ENCODE results near the gene PPP1R2.
"Not testable (repeated sequence)": the region's sequence is repeated elsewhere in the genome, so short reads cannot be mapped to it uniquely, and the experiment has no call there.

PPP1R2 gene

DNA sequence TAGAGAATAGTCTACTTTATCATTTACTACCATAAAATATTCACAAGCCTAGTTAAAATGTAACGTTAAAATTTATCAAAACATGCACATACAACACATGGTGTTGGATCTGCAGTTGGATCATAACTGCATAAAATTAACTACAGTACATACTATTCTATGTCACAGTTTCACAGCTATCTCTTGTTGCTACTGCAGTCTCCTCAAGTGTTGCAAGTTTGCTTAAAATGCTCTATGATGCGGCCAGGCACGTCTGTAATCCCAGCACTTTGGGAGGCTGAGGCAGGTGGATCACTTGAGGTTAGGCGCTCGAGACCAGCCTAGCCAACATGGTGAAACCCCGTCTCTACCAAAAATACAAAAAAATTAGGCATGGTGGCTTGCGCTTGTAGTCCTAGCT lies 10.3 kb downstream of the PPP1R2 start:
- DNase-seq = no peak

DNA sequence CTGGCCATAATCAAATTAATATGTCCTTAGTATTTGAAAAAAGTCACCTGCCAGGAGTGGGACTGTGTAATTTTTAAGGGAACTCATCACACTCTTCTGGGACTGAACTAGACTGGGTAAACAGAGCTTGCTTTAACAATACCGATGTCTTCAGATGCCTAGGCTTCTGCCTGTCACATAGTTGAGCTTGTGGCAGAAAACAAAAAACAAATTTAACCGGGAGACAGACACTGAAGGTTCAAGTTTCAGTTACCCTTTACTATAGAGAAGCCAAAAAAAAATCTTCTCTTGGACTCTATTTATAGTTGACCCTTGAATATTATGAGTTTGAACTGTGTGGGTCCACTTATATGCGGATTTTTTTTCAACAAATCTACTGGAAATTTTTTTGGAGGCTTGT lies 10.8 kb downstream of the PPP1R2 start:
- DNase-seq = no peak

GRCh38 chr3:195531683-195532082 lies 11.4 kb downstream of the PPP1R2 start:
- no peak for DNase-seq

- DNase-seq = no peak
Measured at GRCh38 chr3:195526492-195526891, 16.6 kb downstream of the PPP1R2 start.

- no peak for DNase-seq
Measured at GRCh38 chr3:195524171-195524896, 18.8 kb downstream of the PPP1R2 start.

DNA sequence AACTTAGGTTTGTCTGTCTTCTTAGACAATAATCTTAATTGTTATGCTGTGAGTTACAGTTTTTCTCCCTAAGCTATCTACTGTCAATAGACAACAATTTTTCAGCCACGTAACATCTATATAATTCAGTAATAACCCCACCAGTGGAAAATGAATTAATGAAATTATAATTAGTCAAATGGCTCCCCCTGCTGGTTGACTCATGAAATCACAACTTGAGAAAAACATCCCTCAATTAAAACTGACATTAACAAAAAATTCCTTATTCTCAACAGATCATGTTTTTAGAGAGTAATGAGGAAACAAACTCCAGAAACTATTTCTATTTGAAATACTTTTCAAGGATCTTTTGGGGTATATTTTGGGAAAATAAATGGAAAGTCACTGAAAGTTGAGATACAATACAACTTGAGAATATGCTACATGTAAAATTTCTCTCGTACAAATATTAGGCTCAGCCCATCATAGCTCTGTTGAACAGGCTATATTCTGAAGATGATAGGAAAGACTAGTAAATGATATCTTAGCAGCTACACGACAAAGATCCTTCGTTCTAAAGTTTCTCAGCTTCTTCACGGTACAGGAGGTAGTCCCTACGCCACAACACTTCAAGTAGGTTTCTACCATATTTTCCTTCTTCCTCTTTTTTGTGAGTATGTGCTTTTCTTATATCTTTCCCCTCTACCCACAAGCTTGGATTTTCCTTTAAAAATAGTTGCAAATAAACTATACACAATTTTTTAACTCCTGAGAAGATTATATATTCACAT lies 20.7 kb downstream of the PPP1R2 start:
- DNase-seq = no peak

- no peak for DNase-seq
Measured at GRCh38 chr3:195517030-195517429, 26.1 kb downstream of the PPP1R2 start.

GRCh38 chr3:195514610-195515235 lies 28.4 kb downstream of the PPP1R2 start:
- DNase-seq = not testable (repeated sequence)

- DNase-seq = no peak
Measured at GRCh38 chr3:195512798-195513345, 30.3 kb downstream of the PPP1R2 start.

DNA sequence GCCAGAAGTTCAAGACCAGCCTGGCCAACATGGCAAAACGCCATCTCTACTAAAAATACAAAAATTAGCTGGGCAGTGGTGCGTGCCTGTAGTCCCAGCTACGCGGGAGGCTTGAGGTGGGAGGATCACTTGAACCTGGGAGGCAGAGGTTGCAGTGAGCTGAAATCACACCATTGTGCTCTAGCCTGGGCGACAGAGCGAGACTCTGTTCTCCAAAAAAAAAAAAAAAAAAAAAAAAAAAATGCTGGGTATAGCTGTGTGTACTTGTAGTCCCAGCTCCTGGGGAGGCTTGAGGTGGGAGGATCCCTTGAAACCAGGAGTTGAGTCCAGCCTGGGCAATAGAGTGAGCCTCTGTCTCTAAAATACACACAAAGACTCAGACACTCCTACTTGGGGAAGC lies 32.0 kb downstream of the PPP1R2 start:
- DNase-seq = no peak

GRCh38 chr3:195508185-195508584 lies 34.9 kb downstream of the PPP1R2 start:
- no peak for DNase-seq

- no peak for DNase-seq
Measured at GRCh38 chr3:195475614-195476013, 67.5 kb downstream of the PPP1R2 start.

DNA sequence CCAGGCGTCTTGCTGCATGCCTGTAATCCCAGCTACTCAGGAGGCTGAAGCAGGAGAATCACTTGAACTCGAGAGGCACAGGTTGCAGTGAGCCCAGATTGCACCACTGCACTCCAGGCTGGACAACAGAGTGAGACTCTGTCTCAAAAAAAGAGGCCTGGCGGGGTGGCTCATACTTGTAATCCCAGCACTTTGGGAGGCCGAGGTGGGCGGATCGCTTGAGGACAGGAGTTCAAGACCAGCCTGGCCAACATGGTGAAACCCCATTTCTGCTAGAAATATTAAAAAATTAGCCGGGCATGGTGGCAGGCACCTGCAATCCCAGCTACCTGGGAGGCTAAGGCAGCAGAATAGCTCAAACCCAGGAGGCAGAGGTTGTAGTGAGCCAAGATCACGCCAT lies 68.0 kb downstream of the PPP1R2 start:
- not testable (repeated sequence) for DNase-seq

GRCh38 chr3:195468841-195469240 lies 74.3 kb downstream of the PPP1R2 start:
- DNase-seq = no peak

DNA sequence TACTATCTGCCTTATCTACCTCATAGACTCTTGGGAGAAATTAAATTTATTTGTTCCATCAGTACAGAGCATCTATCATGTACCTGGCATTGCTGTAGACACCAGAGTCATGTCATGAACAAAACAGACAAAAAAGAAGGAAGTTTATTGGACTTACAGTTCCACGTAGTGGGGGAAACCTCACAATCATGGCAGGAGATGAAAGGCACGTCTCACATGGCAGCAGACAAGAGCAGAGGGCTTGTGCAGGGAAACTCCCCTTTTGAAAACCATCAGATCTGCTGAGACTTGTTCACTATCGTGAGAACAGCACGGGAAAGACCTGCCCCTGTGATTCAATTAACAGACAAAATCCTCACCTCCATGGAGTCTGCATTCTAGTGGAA lies 74.7 kb downstream of the PPP1R2 start:
- no peak for DNase-seq

GRCh38 chr3:195467641-195468390 lies 75.3 kb downstream of the PPP1R2 start:
- no peak for DNase-seq

DNA sequence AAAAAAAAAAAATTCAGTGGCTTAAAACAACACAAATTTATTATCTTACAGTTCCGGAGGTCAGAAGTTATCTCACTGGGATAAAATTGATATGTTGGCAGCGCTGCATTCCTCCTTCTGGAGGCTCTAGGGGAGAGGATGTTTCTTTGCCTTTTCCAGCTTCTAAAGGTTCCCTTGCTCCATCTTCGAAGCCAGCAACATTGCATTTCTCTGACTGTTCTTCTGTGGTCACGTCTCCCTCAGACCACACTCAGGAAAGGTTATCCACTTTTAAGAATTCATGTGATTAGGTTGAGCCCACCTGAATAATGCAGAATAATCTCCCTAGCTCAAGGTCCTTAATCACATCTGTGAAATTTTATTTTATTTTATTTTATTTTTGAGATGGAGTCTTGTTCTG lies 76.9 kb downstream of the PPP1R2 start:
- no peak for DNase-seq
